Suprapubic skin (tissue), 4 donors: ENCODE results near the gene PIGL.

Experiments
- POLR2A ChIP-seq, 2 donors: fragments of 450-650 bp; IDR thresholded peaks; one replicate each; pipeline ENCODE4 v1.6.1; 2017; ENCODE audit warnings: antibody characterized with exemption in 2 of 2, mild to moderate bottlenecking in 2 of 2, moderate library complexity in 2 of 2
- POLR2AphosphoS5 ChIP-seq, 3 donors: sonication (generic); formaldehyde crosslinking; IDR thresholded peaks; one replicate each; pipeline ENCODE4 v1.6.1; 2017; ENCODE audit warnings: antibody characterized with exemption in 3 of 3
- TF ChIP-seq, protein P1 (sequence below), 2 donors: fragments of 200-600 bp in 1 of 2; fragments of 450-650 bp in 1 of 2; sonication (generic) in 1 of 2; IDR thresholded peaks; one replicate each; pipeline ENCODE4 v1.5.1; 2016 to 2019; ENCODE audit warnings: antibody characterized with exemption in 2 of 2, mild to moderate bottlenecking in 1 of 2, moderate library complexity in 1 of 2

DNA sequence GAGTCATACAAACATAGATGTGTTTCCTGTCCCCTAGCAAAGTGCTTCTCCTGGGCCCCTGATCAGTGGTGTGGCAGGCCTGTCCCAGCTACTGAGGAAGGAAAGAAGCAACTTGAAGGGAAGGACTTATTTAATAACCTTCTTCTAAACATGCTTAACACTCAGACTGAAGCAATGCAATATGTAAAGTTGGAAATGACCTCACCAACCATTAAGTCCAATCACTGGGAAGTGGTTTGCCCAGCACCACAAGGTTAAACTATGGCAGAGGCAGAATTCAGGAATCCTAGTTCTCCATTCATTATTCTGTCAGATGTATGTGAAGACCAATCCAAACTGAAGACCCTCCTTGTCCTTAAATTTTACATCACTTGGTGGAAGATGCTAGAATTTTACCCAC is 97.2 kb downstream of the PIGL start:
- TF ChIP-seq, protein P1, sequence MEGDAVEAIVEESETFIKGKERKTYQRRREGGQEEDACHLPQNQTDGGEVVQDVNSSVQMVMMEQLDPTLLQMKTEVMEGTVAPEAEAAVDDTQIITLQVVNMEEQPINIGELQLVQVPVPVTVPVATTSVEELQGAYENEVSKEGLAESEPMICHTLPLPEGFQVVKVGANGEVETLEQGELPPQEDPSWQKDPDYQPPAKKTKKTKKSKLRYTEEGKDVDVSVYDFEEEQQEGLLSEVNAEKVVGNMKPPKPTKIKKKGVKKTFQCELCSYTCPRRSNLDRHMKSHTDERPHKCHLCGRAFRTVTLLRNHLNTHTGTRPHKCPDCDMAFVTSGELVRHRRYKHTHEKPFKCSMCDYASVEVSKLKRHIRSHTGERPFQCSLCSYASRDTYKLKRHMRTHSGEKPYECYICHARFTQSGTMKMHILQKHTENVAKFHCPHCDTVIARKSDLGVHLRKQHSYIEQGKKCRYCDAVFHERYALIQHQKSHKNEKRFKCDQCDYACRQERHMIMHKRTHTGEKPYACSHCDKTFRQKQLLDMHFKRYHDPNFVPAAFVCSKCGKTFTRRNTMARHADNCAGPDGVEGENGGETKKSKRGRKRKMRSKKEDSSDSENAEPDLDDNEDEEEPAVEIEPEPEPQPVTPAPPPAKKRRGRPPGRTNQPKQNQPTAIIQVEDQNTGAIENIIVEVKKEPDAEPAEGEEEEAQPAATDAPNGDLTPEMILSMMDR (IDR thresholded peaks at IDR 0.05) = no peak
- TF ChIP-seq POLR2AphosphoS5 (IDR thresholded peaks at IDR 0.05) (no peak), POLR2A (IDR thresholded peaks at IDR 0.05) (no peak)
